NCI-H82 (cell line): ENCODE measurements around the gene SCNM1.
A peak's percentile ranks its signal among the peaks of the same experiment; 100 is the strongest.

ENCODE experiments used
- DNase-seq: peaks from one replicate; lab custom pipeline; 2025; lab: John Stamatoyannopoulos, UW

Gene SCNM1, protein sequence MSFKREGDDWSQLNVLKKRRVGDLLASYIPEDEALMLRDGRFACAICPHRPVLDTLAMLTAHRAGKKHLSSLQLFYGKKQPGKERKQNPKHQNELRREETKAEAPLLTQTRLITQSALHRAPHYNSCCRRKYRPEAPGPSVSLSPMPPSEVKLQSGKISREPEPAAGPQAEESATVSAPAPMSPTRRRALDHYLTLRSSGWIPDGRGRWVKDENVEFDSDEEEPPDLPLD

DNA sequence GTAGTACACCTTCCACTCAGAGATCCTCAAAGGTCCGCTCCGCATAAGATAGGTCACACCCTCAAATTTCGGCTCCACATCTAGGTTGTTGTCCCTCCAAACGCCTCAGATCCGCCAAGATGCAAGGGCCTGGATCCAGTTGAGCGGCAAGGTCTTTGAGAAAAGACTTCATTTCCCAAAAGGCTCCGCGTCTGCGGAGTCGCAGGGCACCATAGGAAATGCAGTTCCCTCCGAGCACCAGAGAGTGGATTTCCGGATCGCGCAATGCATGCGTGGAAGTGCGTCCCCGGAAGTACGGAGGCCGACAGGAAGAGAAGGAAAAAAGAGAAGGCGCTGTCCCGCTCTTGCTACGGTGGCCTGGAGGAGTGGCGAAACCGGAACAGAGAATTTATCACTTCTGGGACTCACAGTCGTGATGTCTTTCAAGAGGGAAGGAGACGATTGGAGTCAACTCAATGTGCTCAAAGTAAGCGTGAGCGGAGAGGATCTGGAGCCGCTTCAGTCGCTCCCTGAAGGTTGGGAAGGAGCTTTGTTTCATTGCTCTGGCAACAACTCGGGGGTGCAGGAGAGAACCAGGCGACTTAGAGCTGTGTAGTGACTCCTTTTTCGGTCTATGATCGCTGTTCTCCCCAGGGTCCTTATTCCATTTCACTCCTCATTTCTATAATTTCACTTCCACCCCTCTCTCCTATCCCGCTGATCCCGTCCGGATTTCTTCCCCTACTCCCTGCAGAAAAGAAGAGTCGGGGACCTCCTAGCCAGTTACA, at the start of gene SCNM1, which contains the start of gene LYSMD1:
SCNM1 (plus strand) TSS at position 407 of the 767 bp plus-strand sequence; CDS start at position 416, 9 bp downstream.
LYSMD1 (minus strand) TSS at position 165 of the 767 bp plus-strand sequence. CDS start 644 bp downstream, outside the sequence.
- DNase-seq, result peak; percentile 100

- no peak for DNase-seq
These were observed 41.1 kb upstream of the SCNM1 start for GRCh38 chr1:151124763-151125403.

DNA sequence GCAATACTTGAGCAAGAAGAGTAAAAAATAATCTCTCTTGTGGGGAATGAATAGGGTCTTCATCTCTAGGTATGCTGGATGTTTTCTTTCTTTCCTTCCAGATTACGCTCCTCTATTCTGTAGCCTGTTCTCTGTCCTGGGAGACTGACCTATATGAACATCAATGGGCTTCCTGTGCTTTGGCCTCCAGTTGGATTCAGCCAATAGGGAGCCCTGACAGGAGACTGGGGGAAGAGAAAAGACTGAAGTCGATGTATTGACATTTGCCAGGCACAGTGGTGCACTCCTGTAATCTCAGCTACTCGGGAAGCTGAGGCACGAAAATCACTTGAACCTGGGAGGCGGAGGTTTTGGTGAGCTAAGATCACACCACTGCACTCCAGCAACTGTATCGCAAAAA, 37.1 kb upstream of the SCNM1 start:
- no peak for DNase-seq

- DNase-seq, result peak; percentile 73
These were observed 34.9 kb upstream of the SCNM1 start for GRCh38 chr1:151130987-151131586.

DNA sequence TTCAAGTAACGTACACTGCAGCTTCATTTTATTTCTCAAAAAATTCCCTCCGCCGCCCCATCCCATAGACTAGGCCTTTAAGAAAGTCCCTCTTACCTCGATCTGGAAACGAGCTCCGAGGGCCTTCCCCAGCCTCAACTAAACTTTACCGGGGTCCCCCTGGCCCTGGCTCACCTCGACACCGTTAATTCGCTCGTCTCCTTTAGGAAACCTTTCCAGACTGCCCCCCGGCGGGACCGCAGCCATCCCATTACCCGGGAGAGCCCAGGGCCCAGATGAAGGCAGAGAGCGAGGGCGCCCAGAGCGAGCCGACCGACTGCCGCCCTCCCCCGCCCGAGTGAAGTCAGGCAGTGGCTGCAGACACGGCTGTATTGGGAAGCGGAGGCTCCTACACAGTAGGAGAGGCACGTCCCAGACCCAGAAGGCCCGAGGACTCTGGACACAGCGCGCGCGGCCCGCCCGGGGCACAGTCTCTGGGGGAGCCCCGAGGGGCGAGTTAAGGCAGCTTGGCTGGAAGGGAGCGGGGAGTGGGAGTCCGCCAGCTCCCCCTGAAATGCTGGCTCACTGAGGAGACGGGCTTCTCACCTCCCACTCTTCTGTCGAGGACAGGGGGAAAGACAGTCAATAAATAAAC, 34.1 kb upstream of the SCNM1 start:
- no peak for DNase-seq

DNA sequence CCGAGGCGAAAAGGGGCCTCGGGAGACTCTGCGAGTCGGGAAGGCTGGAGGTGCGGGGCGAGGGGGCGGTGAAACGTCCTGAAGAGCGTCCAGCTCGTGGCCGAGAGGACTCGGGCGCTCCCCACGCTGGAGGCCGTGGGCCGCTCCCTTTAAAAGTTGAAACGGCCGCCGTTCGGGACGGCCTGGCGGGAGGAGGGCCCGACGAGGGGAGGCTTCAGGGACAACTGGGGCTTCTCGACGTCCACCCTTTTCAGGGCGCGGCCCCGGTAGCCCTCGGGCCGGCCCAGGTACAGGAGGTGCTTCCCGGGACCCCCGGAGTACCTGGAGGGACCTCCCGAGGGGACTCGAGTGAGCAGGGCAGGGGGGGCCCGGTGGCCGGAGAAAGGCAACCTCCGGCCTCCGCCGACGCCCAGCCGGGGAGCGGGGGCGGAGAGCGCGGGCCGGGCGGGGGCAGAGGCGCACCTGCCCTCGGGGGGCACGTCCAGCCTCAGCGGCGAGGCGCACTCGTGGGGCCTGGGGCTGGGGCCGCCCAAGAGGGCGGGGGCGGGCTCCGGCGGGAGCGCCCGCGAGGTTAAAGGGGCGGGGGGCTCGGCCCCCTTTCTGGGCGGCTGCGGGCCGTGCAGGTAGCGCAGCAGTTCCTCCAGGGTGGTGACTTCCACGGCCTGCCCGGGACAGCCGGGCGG, 33.5 kb upstream of the SCNM1 start:
- DNase-seq, result no peak

DNA sequence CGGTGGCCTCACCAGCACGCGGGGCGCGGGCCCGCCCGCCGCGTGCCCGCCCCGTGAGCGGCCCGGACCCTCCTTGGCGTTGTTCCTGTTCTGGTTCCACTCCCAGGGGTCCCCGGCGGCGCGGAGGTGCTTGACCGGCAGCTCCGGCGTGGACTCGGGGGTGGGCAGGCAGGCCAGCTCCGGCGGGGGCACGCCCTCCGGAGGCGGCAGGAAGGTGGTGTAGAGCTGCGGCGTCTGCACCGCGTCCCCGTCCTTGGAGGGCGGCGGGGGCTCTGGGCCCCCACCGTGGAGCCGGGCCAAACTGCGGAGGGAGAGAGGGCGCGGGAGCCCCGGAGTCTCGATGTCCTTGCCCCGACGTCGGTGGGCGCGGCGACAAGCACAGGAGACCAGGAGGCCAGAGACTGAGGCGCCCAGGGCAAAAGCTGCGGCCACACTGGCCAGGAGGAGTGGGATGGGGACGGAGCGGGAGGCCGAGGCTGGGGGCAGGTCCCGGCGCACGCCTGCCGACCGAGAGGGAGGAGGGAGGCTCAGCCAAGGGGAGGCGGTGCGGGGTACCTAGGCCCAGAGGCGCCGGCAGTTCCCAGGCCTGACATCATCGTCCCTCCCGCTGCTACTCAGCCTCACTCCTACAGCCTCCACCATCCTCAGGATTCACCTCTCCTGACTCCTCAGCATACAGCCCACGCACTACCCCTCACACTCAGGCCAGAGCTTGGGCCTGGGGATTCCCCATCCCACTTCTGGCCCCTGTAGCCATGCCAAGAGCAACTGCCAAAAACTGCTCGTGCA, 32.7 kb upstream of the SCNM1 start:
- no peak for DNase-seq

DNA sequence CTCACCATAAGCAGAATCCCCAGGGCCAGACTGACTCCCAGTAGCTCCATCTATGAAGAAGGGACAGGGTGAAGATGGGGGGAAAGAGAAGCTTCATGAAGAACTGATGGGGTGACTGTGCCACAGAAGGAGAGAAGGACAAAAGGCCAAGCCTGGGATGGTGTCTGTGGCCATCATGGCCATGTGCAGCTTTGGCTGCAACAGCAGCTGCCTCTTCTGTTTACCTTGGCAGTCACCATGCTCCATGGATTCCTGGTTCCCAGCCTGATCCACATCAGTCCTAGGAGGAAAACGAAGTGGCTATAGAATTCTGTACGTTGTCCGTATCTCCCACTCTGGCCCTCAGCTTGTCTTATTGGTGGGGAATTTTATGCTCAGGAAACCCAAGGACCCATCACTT, 31.5 kb upstream of the SCNM1 start:
- DNase-seq, result no peak

DNA sequence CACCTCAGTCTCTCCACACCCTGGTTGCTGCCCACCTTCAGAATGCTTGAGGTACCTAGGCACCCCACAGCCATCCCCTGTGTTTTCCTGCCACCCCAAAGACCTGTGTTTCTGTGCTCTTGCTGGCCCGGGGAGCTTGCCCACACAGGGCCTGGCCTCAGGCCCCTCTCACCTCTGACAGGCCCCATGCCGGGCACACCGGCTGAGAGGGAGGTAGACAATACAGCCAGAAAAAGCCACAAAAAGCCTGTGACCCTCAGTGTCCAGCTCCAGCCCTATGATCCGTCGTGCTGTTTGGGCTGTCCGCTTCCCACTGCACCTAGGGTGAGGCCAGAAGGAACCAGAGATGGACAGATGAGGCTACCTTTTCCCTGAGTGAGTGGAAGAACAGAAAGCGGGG, 31.0 kb upstream of the SCNM1 start:
- DNase-seq, result no peak

DNA sequence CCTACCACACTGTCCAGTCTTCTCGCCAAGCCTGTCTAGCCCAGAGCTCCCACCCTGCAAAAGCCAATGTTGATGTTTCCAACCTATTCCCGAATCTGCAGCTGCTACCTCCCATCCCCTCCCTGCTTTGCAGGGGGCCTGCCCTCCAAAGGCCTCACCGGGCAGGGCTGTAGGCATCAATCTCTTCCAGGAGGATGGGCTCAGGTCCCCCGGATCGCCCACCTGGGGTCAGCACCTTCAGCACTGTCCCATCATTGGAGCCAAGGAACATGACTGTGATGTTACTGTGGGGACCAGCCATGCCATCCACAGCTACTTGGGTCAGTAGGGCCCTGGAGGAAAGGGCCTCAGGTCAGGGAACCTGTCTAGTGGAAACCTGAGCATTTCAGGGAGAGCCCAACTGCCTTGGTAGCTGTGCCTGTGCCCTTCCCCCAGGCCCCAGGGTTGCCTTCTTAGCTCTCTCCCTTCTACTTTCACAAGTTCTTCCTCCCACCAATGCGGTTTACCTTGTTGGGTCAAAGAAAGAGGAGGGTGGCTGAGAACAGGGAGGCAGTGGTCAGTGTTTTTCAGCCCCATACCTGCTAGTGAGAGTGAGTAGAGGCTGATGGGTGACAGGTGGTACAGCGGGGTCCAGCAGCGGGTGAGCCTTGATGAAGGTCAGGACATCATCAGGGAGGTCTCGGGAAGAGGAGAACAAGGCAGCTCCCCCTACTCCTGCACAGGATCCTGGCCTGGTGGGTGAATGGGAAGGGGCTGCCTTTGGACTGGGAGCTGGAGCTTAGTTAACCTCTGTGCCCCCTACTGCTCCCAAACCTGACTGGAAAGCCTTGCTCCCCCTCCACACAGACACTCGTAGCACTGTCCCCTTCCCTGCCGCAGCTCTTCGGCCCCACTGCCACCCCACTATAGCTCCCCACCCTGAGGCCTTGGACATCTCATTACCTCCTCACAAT, 30.2 kb upstream of the SCNM1 start:
- peak; percentile 32 for DNase-seq

GRCh38 chr1:151137789-151138188, 28.2 kb upstream of the SCNM1 start:
- no peak for DNase-seq

- peak; percentile 80 for DNase-seq
These were observed 23.4 kb upstream of the SCNM1 start for GRCh38 chr1:151142411-151143056.

DNA sequence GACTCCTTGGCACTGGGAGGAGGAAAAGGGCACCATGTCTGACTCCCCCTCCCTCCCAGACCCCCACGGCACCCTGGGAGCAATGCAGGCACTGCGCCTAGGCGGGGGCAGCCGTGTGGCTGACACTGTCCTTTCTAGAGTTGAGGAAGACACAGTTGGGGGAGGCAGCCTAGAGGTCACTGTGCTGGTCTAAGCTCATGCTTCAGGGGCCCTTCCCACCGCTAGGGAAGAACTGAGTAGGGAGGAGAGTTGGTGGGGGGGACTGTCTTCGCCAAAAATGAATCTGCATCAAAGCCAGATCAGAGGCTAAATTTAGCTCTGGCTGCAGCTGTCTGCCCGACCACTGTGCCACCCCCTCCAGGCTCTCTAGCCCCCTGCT, 22.9 kb upstream of the SCNM1 start:
- DNase-seq, result peak; percentile 65

DNA sequence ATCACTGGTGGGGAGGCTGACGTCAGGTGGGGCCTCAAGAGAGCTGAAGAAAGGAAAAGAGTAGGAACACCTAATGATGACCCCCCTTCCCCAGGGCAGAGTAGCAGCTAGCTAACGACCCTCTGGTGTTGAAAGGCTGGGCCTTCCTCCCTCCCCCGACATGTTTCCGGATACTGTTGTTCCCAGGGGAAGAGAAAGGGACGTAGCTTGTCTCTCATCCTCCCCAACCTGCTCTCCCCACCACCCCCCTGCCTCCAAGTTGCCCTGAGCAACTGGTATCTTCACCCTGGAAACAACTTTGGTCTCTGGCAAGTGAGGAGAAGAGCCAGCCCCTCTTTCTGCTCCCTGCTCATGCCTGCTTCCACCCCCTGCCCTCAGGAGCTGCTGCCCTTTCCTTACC, 22.0 kb upstream of the SCNM1 start:
- peak; percentile 42 for DNase-seq

- peak; percentile 42 for DNase-seq
These were observed 21.3 kb upstream of the SCNM1 start for GRCh38 chr1:151144474-151145303.

GRCh38 chr1:151145304-151146071, 20.5 kb upstream of the SCNM1 start:
- DNase-seq, result peak; percentile 69

GRCh38 chr1:151146072-151146411, 19.9 kb upstream of the SCNM1 start:
- DNase-seq, result peak; percentile 69
